ENCODE data around the gene ROBO1. TPM values are rescaled to one million over a fixed set of nuclear protein-coding genes. Genes with fewer than 3 reads are reported as not detected.
A peak's percentile ranks its signal among the peaks of the same experiment; 100 is the strongest.
"Not testable (repeated sequence)": the region's sequence is repeated elsewhere in the genome, so short reads cannot be mapped to it uniquely, and the experiment has no call there.

The ROBO1 gene
- 22.9 and 25.9 TPM in 2 replicates for total RNA-seq (2014; rRNA removed)
- 12.2 TPM for polyA plus RNA-seq (2012)

GRCh38 chr3:79767905-79768267 is at the start of gene ROBO1:
Gene ROBO1, minus strand, starts transcription at chr3:79767998.
- DNase-seq (ENCODE audit: low read depth) = peak; percentile 17

DNA sequence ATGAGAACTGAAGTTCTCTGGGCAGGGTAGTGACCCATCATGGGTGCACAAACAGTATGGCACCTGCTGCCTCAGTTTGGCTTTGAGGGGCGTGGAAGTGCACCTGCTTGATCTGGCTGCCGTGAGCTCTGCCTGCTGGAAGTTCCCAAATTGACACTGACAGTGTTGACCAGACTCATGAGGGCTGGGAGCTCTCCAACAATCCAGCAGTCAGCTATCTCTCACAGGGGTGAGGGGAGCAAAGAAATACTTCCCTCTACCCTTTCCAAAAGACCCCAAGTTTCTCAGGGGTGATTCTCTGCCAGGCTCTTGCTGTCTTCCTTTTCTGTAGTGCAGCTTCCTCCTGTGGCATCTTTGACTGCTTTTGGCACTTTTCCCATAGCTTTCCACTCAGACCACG is 49.4 kb upstream of the ROBO1 start:
- DNase-seq (ENCODE audit: low read depth) = no peak

GRCh38 chr3:79815478-79815877 is 47.7 kb upstream of the ROBO1 start:
- DNase-seq (ENCODE audit: low read depth) = no peak

GRCh38 chr3:79810581-79810980 is 42.8 kb upstream of the ROBO1 start:
- no peak for DNase-seq (ENCODE audit: low read depth)

- DNase-seq (ENCODE audit: low read depth) = no peak
Measured at GRCh38 chr3:79810092-79810491, 42.3 kb upstream of the ROBO1 start.

GRCh38 chr3:79809106-79809505 is 41.3 kb upstream of the ROBO1 start:
- DNase-seq (ENCODE audit: low read depth) = no peak

GRCh38 chr3:79808515-79808914 is 40.7 kb upstream of the ROBO1 start:
- DNase-seq (ENCODE audit: low read depth) = no peak

- not testable (repeated sequence) for DNase-seq (ENCODE audit: low read depth)
Measured at GRCh38 chr3:79790177-79790576, 22.4 kb upstream of the ROBO1 start.

DNA sequence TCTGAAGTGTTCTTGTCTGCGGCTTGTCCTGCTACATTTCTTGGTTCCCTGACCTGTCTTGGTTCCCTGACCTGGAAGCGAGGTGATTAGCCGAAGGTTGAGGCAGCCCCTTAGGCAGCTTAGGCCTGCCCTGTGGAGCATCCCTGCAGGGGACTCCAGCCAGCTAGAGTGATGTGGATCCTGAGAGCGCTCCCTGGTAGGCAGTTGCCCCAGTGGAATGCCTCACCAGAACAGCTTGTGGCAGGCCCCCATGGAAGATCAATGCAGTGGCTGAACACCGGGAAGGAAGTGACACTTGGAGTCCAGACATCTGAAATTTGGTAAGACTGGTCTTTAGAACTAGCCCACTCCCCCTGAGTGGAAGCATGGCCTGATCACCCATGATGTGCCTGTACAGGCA is 5.5 kb upstream of the ROBO1 start:
- no peak for DNase-seq (ENCODE audit: low read depth)

- DNase-seq (ENCODE audit: low read depth) = no peak
Measured at GRCh38 chr3:79769229-79769628, 1.4 kb upstream of the ROBO1 start.

GRCh38 chr3:79767194-79767904 is 449 bp downstream of the ROBO1 start:
- DNase-seq (ENCODE audit: low read depth) = peak; percentile 14

DNA sequence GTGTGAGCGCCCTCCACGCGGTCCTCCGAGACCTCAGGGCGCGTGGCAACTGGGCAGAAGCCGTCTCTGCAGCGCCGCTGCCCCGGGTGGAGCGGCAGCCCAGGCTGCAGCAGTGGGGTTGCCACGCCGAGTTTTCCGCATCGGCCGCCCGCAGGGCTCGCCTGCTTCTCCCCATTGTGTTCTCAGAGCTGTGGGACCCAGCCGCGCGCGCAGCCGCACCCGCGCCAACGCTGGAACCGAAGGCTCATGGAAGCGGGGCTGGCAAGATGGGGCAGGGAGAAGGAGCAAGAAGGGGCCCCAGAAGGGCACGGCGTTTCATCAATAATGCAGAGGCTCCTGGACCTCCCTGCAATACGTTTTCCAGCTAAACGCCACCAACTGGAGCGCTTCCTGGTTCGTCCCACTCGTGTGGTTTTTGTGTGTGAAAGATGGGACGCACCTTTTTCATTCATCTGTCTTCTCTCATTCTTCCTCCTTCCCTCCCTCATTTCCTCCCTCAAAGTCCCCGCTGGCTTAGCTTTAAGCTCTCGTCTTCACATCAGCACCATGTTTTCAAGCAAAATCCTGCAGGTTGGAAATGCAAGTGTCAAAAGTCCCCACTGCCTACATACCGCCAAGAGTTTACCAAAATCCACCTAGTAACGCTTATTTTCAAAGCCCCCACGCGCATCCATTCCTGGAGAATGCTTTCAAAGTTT is 1.2 kb downstream of the ROBO1 start:
- DNase-seq (ENCODE audit: low read depth) = no peak

DNA sequence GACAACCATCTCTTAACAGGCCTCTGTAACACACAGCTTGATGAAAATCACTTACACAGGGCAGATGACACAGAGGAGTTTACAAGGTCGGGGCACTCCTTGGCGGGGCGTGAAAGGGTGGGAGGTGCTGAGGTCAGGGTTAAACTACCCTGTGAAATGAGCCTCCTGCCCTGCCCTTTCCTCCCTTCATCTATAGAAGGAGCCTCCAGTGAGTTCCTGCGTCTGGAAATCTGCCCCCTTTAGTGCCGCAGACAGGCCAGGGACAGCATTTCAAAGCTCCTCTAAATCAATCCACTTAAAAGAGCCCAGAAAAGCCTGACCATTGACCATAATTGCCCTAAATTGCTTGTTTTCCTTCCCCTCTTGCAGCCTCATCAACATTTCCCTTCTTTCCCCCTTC is 1.9 kb downstream of the ROBO1 start:
- DNase-seq (ENCODE audit: low read depth) = no peak

GRCh38 chr3:79761441-79761840 is 6.4 kb downstream of the ROBO1 start:
- DNase-seq (ENCODE audit: low read depth) = no peak

- no peak for DNase-seq (ENCODE audit: low read depth)
Measured at GRCh38 chr3:79751703-79752102, 16.1 kb downstream of the ROBO1 start.

DNA sequence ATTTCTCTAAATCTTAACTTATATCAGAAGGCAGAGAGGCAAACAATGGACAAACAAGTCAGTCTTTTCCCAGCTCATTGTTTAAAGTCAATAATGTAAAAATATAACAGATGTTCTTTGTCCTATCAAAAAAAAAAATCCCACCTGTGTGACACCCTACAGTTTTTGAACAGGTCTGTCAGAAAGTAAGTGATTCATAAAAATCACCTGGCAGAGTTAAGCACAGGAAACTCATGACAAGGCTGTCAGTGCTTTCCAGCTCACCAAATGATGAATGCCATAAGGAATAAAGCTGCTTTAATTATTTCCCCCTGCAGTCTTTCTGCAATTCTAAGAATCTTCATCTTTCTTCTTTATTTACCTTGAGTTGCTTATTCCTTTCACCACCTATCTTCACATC is 30.3 kb downstream of the ROBO1 start:
- DNase-seq (ENCODE audit: low read depth) = no peak

DNA sequence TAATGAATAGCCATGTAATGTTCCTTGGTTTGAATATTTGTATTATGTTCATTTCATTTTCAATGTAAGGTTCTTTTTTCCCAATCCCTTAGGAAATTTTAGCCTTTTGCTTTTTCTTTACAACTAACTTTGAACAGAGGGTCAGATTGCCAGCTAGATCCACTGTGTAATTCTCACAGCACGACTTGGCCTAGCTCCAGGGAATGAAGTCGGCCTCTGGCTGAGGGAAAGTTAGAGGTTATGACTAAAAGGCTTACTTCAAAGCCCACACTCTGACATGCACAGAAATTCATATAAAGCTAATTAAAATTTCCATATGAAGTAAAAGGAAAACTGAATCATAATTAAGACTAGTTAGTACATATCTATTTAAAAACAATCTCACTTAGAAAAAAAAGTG is 38.7 kb downstream of the ROBO1 start:
- DNase-seq (ENCODE audit: low read depth) = peak; percentile 44

DNA sequence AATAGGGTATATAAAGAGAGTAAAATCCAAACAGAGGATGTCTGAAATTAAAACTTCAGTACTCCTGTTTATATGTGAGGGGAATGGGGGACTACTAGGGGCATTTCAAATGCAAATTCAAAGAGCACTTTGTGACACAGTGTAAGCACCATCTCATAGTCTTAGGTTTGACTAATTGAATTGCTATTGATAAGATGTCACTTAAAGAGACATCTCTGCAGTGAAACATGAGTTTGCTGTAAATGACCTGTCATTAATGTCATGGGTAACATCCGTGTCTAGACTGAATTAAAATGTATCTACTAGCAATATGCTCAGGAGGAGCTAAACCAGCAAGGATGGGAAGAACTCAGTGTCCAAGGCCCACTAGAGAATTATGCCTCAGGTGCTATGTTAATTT is 41.0 kb downstream of the ROBO1 start:
- DNase-seq (ENCODE audit: low read depth) = no peak

DNA sequence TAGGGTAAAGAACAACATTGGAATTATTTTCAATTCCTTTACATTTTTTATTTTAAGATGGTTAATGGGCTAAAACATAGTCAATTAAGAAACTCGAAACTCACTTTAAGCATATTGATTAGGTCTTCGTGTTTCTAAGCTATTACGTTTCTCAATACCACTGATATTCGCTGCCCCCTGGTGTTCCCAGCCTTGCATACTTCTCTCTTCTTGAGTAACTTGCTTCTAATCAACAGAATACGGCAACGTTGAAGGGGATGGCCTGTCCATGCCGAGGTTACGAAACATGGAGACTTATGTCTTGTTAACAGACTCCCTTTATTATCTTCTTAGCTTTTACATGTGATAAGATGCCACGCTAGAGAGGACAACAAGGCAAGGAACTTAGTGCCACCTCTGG is 43.6 kb downstream of the ROBO1 start:
- no peak for DNase-seq (ENCODE audit: low read depth)

DNA sequence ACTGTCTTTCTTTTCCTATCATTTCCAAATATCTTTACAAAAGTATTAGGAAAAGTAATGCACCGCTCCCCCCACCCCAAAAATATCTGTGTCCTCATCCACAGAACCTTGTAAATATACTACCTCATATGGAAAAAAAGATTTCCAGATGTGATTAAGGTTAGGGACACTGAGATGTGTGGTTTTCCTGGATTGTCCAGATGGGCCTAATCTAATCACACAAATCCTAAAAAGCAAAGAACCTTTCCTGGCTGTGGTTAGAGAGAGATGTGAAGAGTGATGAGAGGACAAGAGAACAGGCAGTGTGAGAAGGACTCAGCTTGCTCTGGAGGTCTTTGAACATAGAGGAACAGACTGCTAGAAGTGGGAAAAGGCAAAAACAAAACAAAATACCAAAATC is 77.7 kb downstream of the ROBO1 start:
- no peak for DNase-seq (ENCODE audit: low read depth)

GRCh38 chr3:79685108-79685507 is 82.7 kb downstream of the ROBO1 start:
- no peak for DNase-seq (ENCODE audit: low read depth)

DNA sequence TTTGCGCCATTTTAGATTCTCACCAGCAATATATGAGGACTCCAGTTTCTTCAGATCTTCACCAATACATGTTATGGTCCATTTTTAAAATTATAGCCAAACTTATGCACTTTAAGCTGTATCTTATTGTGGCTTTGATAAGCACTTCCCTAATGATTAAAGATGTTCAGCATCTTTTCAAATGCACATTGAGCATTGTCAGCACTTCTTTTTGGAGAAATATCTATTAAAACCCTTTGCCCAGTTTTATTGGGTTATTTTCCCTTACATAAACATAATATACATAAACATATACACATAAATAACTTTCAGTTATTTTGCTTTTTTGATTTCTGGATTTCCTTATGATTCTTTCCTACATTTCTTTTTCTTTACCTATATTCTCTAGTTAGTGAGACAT is 83.8 kb downstream of the ROBO1 start:
- DNase-seq (ENCODE audit: low read depth) = no peak

GRCh38 chr3:79672731-79673130 is 95.1 kb downstream of the ROBO1 start:
- no peak for DNase-seq (ENCODE audit: low read depth)
